Sigmoid colon (tissue), 3 donors: ENCODE results near the gene SLC25A1.

Experiments used
- POLR2A ChIP-seq, 2 donors: fragments of 450-650 bp; IDR thresholded peaks; one replicate each; pipeline ENCODE4 v1.6.1; 2016; ENCODE audit warnings: antibody characterized with exemption in 2 of 2, mild to moderate bottlenecking in 2 of 2, moderate library complexity in 2 of 2
- TF ChIP-seq, protein P1 (sequence below), 4 experiments: fragments of 450-650 bp in 3 of 4; fragments of 200-600 bp in 1 of 4; IDR thresholded peaks; one replicate each; pipeline ENCODE4 v1.5.1; 2016 to 2019; ENCODE audit warnings: antibody characterized with exemption in 4 of 4, mild to moderate bottlenecking in 3 of 4, moderate library complexity in 2 of 4

DNA sequence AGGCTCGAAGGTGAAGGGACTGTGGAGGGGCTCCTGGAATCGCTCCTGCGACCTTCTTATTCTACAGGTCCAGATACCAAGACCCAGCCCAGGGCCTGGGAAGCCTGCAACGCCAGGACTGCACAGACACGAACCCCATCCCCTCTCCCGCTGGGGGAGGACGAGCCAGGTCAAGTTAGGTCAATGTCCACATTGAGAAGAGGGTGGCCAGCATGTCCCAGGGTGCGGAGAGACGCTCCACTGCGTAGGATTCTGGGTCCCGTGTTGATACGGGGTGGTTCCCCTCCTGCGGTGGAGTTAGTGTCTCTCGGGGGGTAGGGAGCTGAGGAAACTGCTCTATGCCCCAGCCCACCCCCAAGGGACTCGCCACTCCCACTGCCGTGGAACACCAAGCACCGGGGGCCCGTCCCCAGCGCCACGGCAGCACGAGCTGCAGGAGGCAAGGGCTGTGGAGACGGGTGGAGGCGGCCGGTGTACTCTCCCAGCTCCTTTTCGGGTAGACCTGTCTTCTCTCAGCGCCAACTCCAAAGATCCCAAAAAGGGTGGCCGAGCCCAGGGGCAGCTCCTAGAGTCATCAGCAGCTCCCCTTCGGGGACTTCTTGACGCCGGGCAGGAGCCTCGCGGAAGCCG is 30.0 kb downstream of the SLC25A1 start:
- TF ChIP-seq, protein P1, sequence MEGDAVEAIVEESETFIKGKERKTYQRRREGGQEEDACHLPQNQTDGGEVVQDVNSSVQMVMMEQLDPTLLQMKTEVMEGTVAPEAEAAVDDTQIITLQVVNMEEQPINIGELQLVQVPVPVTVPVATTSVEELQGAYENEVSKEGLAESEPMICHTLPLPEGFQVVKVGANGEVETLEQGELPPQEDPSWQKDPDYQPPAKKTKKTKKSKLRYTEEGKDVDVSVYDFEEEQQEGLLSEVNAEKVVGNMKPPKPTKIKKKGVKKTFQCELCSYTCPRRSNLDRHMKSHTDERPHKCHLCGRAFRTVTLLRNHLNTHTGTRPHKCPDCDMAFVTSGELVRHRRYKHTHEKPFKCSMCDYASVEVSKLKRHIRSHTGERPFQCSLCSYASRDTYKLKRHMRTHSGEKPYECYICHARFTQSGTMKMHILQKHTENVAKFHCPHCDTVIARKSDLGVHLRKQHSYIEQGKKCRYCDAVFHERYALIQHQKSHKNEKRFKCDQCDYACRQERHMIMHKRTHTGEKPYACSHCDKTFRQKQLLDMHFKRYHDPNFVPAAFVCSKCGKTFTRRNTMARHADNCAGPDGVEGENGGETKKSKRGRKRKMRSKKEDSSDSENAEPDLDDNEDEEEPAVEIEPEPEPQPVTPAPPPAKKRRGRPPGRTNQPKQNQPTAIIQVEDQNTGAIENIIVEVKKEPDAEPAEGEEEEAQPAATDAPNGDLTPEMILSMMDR (IDR thresholded peaks at IDR 0.05): no peak
- no peak for TF ChIP-seq POLR2A (IDR thresholded peaks at IDR 0.05)
